ENCODE results near the gene SPNS3.

SPNS3 gene

DNA sequence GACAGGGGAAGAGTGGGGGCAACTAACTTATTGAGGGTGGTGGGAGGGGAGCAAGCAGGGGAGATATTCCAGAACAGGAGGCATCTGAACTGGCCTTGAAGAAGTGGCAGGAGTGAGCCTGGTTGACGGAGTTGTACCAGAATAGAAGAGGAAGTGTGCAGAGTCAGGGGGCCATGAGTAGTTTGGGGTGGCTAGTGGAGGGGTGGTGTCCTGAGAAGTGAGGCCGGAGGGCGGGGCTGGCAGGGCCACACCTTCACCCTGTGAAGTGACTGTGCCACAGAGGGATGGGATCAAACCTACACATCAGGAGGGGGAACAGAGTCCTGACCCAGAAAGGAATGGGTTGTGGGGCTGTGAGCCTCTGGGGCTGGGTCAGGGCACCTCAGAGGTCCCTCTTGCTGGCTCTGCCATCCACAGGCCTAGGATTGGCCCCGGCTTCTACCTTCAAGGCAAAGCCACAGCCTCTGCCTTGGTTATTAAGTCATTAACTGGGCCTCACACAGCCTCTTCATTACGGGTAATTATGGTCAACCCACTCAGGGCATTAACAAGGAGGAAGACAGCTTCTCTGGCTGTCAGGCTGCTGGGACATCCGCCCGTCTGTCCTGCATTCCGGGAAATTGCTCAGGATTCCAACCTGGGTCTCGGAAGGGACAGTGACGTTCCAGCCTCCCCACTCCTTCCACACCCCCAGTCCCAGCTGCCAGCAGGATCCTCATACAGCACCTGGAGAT is 77.6 kb downstream of the SPNS3 start:
- no peak for DNase-seq

DNA sequence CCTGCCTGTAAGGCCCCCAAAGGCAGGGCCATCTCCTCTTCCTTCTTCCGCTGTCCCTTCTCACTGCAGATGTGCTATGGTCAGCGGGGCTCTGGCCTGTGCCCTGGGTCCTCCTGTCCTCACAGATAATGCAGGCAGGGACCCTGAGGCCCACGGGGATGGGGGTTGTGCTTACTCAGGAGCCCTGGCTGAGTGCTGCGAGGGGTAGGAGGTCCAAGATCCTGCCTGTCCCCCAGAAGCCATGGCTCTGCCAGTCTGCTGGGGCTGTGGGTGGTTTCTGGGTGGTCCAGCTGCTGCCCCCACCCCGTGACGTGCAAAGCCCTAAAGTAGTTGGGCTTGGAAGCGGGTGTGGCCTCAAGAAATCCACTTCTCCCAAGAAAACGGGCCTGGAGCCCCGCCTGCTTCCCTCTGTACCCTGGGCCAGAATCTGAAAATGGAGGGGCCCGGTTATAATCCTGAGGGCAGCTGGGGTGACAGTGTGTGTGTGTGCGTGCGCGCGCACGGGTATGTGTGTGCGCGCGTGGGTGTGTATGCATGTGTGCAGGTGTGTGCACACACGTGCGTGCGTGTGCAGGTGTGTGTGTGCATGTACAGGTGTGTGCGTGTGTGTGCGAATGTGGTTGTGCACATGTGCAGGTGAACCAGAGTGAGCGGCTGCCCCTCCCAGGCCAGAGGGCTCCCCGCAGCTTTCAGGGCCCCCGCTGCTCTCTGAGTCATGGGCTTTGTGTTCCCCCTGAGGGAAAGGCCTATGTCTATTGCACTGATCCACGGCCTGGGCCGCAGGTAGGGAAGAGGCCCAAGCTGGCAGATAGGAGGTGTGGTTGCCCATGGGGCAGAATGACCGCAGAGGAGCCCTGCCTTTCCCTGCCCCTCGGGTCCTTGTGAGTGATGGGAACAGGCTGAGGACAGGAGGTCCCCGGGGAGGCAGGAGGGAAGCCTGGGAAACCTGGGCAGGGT is 78.7 kb downstream of the SPNS3 start:
- DNase-seq, result no peak

DNA sequence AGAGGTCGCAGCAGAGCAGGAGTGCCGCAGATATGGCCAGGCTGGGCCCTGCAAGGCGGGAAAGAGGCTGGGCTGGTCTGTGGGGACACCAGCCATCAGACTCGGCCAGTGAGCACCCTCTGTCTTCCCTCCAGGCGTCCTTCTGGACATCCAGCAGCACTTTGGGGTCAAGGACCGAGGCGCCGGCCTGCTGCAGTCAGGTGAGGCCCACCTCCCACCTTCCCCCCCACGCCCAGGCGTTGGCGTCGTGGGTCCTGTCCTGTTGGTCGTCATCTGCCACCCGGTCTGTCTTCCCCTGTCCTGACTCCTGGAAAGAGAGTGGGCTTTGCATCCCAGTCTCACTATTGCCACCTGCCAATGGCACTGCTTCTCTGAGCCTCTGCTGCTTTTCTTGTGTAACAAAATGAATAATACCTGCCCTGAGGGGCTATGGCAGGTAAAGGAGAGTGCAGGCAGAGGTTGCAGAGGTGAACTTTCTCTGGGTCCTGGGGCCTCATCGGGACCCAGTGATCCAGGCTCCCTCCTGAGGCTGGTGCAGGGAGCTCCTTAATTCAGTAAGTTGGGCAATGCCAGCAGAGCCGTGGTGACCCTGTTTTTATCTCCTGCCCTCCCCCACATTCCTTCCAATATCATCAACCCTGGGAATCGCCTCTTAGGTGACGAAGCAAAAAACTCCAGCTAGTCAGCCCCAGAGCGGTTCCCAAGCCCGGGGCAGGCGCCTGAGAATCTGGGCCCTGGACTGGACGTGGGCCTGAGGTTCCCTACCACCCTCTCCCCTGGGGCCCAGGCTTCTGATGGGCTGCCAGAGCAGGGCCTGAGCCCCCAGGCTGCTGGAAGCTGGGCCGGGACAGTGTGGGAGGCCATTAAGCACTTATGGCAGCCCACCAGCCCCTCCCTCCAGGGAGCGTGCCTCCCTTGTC is 79.6 kb downstream of the SPNS3 start:
- DNase-seq, result no peak

DNA sequence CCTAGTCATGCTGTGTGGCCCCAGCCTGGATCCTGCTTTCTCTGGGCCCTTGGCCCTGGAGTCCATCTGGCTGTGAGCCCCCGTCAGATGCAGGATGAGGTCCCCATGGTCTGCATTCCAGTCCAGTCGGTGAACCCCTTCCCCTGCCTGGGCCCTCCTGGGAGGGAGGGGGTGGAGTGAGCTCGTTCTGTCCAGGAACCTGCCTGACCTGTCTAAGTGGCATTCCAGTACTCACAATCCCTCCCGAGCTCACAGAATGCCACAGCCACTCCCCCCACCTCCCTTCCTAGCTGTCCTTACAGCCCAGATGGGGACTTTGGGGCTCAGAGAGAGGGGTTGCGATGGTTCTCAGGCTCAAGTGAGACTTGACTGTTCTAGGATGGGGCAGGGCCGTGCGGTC is 80.5 kb downstream of the SPNS3 start:
- no peak for DNase-seq

DNA sequence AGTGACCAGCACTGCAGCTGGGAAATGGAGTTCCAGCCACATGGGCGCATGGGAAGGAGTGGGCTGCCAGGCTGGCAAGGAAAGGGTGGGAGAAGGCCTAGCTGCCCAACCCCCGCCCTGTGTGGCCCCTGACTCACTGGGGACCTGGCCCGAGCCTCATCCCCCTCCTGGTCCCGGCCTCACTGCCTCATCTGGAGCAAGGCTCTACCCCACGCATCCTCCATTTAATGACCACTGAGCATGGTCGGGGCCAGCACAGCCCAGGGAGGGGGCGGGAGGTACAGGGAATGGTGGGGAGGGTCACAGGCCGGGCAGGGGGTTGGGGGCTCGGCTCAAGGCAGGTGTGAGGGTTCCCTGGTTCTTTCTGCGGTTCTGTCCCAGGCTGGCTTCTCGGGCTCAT is 81.0 kb downstream of the SPNS3 start:
- no peak for DNase-seq

DNA sequence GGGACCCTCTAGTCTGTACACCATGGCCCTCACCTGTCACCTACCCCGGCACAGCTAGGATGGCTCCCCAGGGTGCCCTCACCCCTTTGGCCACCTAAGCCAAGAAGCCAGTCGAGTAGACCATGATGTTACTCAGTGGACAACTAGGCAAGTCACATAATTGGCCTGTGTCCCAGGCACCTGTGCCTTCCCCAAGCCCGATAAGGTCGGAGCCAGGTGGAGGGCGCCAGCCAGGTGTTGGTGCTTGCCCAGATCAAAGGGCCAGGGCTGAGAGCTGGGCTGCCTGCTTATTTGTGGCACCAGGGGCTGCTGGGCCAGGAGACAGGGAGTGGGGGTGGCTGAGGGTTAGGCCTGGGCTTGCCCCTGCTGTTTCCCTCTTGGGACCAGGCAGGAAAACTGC is 81.8 kb downstream of the SPNS3 start:
- no peak for DNase-seq

DNA sequence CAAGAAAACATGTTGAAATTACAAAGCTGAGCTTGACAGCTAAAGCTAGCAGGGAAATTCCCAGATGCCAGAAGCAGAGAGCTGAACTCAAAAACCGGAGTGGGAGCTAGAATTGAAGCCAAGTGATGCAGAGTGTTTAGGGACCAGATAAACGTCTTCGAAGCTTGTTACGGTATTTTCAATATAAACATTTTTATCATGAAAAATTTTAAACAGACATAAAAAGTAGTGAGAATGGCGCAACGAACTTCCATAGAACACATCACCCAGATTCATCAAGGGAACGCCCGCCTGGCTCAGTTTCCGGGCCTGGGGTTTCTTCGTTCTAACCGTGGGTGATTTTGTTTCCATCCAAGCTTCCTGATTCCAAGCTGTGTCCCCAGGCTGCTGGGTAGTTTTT is 83.0 kb downstream of the SPNS3 start:
- DNase-seq, result no peak

DNA sequence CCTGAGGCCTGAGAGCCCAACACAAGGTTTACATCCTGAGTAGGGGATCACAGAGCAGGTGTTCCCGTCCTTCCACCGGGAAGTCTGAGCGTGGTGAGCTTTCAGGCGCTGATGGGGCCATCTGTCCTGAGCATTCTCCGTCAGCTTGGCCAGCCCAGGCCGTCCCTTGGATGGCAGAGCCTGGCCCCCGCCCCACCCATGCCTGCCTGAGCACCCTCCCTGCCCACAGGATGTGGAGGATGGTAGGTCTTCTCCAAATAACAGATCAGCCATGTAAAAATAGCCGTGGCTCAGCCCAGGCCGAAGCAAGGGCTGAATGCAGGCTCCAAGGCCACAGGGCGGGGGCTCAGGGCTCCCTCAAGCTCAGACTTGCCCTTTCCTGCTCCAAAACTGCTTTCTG is 85.2 kb downstream of the SPNS3 start:
- DNase-seq, result no peak

DNA sequence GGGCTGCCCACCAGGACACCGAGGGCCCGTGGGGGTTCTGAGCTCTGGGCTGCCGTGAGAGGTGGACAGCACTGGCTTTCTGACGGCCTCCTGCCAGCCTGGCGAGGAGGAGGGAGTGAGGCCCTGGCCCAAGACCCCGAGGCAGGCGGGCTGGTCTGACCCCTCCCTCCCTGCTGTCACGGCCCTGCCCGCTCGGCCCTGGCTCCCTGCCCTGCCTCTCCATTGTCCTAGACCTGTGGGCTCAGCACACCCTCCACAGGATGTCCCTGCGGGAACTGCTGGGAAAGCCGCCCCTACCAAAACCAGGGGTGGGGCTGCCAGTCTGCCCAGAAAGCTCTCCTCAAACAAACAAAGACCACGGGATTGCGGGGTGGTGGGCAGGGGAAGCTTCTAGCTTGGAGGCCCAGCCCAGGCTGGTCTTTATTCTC is 85.6 kb downstream of the SPNS3 start:
- no peak for DNase-seq

DNA sequence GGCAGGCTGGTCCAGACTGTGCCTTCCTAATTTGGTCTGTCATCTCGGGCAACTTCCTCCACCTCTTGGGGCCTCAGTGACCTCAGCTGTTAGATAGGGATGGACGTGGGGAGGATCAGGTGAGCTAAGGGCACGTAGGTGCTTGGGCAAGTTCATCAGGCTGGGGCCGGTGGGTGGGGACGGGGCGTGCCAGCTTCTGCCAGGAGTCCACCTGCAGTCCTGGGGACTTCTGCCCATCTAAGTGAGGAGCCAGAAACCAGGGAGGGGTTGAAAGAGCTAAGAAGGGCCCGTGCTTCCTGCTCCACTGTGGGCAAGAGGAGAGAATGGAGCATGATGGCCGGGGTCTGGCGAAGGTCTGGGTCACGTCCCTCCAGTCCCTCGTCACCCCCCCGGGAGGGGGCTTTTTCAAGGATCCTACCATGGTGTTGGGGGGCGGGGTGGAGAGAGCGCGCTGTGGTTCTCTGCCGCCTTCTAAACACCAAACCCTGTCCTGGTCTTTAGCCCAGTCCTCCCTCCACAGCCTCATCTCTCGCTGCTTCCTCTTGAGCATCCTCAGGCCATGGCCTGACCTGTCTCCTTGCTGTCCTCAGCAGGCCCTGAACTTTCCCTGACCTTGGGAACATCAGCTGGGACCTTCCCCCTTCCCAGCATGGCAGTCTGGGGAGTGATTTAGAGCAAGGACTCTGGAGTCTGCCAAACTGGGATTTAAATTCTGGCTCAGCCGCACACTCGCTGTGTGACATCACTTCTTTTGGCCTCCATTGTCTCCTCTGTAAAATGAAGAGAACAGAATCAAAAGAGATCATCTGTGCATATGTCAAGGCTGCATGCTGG is 86.5 kb downstream of the SPNS3 start:
- DNase-seq, result no peak

DNA sequence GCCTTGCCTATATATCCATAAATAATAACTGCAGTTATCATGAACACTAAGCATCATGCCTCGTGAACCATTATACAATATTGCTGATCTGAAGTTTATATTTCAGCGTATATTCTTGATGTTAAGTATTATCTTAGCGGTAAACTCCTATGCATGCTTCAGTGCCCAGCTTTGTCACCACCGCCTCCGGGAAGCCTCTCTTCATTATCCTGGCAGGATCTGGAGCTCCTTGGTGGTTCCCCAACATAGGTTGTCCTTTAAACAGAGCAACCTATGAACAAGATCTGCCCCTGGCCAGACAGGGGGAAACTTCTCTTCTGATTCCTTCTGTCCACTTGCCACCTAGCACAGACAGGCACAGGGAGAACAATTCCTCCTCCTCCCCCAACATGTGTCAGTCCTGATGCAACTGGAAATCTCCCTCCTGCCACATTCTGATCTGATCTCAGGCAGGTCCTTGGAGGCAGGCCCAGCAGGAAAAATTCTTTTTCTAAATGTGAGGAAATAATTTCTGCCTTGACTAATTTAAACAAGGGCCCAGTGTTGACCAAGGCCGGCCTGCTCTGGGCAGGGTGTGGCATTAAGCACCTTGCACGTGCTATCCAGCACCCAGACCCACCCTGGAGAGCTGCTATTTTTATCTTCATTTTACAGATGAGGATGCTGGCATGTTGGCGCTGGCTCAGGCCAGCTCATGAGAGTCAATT is 87.3 kb downstream of the SPNS3 start:
- no peak for DNase-seq

DNA sequence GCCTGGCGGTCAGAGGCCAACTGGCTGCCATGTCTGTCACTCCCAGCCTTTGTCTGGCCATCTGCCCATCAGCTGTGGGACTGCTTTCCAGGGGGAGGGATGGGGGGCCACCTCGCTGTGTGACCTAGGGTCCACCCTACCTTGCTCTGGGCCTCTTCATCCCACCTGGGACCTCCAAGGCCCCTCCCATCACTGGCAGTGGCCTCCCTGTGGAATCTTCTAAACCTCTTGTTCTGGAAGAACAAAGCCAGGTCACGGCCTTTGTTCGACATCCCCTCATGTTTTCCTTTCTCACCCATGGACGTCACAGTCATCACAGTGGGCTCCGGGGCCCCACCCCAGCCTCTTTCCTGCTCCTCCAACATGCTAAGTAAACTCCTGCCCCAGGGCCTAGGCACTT is 88.9 kb downstream of the SPNS3 start:
- no peak for DNase-seq

DNA sequence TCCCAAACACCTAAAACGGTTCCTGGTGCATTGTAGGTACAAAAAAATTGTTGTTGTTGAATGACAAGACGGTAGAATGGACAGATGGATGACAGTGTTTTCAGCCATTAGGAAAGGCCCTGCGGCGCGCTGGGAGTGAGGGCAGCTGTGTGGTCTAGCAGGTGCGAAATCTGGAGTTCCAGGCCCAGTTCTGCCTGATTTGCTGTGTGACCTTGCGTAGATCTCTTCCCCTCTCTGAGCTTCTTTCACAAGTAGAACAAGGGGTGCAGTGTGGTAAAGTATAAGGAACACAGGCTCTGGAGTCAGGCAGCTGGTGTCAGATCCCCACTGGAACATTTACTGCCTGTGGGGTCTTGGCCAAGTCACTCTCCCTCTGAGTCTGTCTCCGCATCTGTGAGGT is 90.2 kb downstream of the SPNS3 start:
- no peak for DNase-seq

DNA sequence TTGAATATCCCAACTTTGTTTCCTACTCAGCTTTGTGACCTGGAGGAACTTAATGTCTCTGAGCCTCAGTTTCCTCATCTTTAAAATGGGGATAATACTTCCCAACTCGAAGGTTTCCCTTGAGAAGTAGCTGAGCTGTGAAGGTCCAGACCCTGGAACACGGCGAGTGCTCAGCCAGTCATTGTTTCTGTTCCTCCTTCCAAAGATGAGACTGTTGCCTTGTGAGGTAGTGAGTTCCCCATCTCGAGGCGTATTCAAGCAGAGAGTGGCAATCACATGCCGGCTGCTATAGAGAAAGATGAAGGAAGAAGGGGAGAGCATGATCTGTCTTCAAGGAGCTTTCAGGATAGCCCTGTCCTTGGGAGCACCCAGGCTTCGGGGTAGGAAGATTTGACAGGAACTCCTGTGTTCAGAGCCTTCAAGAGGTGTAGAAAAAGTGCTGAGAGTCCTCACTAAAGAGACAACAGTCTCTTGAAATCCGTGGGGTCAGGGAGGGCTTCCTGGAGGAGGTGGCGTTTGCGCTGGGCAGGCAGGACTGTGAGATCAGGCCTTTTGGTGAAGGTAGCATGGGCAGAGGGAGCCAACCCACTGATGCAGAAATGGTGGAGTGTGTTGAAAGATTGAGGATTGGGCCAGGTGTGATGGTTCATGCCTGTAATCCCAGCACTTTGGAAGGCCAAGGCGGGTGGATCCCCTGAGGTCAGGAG is 92.1 kb downstream of the SPNS3 start:
- no peak for DNase-seq

DNA sequence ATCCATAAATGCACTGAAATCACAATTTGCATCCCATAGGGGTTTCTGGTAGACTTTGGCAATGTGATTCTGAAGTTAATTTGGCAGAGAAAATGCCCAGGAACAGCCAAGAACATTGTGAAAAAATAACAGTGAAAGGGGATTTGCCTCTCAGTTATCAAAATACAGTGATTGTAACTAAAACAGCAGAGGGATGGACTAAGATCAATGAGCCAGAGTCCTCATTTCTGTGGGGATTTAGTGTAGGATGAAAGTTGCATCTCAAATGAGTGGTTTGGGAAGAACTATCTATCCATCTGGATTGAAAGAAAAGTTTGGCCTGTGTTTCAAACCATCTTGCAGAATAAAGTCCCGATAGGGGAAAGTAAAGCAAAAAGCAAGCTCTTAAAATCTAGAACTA is 93.4 kb downstream of the SPNS3 start:
- no peak for DNase-seq

DNA sequence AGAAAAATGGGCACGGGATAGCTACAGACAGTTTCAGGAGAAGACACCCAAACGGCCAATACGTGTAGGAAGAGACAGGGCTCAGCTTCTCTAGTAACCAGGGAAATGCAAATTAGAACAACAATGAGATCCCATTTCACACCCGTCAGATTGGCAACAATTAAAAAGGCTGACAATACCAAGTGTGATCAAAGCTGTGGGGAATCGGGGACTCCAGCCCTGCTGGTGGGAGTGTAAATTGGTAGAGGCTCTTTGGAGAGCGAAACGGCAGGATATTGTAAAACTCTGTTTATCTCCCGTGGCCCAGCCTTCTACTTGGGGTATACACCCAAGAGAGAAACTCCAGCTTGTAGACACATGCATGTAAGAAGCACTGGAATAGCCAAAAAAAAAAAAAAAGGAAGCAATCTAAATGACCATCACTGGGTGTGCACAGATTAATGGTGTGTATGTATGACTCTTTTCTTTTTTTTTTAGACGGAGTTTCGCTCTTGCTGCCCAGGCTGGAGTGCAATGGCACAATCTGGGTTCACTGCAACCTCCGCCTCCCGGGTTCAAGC is 93.9 kb downstream of the SPNS3 start:
- DNase-seq, result no peak

DNA sequence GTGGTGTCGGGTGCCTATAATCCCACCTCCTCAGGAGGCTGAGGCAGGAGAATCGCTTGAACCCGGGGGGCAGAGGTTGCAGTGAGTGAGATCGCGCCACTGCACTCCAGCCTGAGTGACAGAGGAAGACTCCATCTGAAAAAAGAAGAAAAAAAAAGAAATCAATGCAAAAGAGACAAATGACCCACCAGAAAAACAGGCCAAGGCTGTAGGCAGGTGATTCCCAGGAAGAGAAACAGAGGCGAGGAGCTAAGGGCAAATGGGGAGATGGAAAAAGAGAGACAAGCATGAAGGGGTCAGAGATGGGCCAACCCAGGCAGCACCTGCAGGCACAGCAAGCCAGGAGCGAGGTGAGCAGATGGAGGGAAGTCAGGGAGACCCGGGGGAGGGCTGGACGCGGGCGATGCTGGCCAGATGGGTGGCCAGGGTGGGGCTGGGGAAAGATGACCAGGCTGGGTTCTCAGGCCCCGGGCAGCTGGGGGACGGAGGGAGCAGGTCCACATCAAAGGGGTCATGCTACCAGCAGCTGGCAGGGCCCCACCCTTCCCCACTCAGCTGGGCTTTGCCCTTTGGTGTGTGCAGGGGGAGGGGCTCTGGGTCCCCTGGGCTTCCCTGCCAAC is 95.9 kb downstream of the SPNS3 start:
- DNase-seq, result no peak

DNA sequence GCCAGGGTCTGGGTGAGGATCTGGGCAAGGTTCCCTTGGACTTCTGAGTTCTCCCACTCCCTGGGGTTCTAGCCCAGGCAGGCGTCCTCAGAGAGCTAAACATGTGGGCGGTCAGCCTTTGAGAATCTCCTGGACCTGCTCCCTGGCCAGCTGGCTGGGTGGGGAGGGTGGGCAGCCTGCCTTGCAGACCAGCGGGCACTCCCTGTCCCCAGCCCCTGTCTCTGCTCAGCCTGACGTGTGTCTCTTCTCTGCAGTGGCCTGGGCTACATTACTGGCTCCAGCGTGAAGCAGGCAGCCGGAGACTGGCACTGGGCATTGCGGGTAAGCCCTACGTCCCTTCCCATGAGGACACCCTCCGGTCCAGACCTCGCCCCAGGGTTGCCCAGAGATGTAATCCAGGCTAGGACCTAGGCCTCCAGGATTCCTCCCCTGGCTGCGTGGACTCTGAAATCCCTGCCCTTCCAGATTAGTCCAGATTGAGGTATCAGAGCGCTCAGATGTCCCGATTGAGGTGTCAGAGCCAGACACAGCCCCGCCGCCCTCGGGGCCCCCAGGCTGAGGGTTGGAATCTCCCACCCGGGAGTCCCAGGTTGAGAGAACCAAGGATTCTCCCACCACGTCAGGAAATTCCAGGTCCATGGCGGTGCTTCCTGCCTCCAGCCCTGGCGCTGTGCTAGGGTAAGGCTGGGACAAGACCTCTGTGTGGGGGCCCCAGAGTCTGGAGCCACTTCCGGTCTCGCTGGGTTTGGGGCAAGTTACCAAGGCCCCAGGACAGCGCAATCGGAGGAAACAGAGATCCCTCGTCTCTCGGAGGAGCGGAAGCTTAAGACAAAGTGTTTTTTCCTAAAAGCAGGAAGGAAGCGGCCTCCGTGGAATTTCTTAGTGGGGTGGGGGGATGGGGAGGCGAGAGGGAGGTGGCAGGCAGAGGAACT is 97.3 kb downstream of the SPNS3 start:
- DNase-seq, result no peak

Data from activated effector memory CD4-positive, alpha-beta T cell treated with Interleukin-2 at 50 U/mL for 16 hours (primary cell).